ENCODE results near the gene BAIAP3.

Gene BAIAP3

DNA sequence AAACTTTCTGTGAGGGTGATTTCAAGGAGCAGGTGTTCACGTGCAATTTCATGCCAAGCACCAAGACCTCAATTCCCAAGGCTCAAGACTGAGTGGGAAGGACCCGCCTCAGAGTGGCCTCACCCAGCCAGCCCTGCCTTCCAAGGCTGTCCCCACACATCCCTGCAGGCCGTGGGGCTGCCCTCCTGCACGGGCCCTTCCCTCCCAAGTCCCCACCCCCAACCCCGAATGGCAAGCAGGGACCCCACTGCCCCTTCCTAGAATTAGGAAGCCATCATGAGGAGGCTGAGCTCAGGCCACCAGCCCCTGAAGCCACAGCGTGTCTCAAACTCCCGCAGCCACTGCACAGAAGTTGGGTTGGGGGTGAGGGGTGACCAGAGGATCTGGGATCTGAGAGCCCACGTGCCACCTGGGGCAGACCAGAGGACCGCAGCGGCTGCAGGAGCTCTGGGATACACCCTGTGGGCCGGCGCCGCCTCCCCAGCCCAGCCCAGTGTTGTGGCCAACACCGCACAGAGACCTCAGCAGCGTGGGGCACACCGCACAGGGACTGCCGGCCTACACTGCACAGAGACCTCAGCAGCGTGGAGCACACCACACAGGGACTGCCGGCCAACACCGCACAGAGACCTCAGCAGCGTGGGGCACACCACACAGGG is 39.0 kb downstream of the BAIAP3 start:
- peaks cover 23% of the 10 kb centered on the region for H3K36me3 ChIP-seq
- no peak overlapping the region for H3K4me3 ChIP-seq (ENCODE audit: low read depth, low read length)
- no peaks in the 10 kb centered on the region for H3K27me3 ChIP-seq
- TF ChIP-seq, protein P1, sequence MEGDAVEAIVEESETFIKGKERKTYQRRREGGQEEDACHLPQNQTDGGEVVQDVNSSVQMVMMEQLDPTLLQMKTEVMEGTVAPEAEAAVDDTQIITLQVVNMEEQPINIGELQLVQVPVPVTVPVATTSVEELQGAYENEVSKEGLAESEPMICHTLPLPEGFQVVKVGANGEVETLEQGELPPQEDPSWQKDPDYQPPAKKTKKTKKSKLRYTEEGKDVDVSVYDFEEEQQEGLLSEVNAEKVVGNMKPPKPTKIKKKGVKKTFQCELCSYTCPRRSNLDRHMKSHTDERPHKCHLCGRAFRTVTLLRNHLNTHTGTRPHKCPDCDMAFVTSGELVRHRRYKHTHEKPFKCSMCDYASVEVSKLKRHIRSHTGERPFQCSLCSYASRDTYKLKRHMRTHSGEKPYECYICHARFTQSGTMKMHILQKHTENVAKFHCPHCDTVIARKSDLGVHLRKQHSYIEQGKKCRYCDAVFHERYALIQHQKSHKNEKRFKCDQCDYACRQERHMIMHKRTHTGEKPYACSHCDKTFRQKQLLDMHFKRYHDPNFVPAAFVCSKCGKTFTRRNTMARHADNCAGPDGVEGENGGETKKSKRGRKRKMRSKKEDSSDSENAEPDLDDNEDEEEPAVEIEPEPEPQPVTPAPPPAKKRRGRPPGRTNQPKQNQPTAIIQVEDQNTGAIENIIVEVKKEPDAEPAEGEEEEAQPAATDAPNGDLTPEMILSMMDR (IDR thresholded peaks at IDR 0.05; ENCODE audit: low read depth, low read length): no peak
- no peaks in the 10 kb centered on the region for H3K4me1 ChIP-seq
- no peak for DNase-seq
- H3K9me3 ChIP-seq: no peaks in the 10 kb centered on the region

DNA sequence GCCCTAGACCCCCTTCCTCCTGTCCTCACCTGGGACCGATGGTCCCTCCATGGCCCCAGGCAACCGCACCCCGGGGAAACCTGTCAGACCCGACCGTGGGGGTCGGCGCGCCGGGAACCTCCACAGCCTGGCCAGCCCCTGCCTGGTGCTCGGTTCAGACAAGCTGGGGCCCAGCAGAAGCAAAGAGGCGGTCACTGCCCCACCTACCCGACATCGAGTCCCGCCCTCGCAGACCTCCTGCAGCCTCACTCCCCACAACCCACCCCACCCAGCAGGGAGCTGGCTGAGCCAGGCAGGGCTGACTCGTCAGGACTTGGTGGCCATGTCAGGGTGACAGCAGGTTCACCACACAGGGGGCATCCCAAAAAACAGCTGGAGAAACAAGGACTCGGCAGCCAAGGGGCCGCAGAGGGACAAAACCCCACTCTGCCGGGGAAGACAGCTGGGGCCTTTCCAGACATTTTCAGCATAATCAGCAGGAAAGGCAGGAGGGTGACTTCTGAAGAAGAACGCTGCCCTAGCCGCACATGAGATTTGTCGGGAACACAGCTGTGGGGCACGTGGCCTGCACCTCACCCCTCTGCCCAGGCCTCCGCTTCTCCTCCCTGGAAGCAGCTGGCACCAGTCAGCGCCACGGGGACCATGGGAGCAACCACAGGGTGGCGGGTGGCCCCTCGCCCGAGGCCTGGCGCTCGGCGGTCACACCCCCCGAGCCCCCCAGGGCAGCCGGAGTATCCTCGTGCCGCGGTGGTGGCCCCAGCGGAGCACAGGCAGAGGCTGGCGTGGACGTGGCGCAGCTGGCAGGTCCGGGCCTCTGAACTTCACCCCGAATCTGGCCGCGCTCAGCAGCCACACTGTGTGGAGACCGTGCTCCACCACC is 41.2 kb downstream of the BAIAP3 start:
- Histone ChIP-seq H3K27me3 (no peaks in the 10 kb centered on the region), H3K36me3 (peaks cover 16% of the 10 kb centered on the region), H3K4me1 (peaks cover 5% of the 10 kb centered on the region; the same call in 1 of the 2 replicates), H3K4me3 (ENCODE audit: low read depth, low read length) (no peak overlapping the region), H3K9me3 (no peaks in the 10 kb centered on the region)
- DNase-seq: no peak
- TF ChIP-seq, protein P1 (IDR thresholded peaks at IDR 0.05; ENCODE audit: low read depth, low read length): no peak

DNA sequence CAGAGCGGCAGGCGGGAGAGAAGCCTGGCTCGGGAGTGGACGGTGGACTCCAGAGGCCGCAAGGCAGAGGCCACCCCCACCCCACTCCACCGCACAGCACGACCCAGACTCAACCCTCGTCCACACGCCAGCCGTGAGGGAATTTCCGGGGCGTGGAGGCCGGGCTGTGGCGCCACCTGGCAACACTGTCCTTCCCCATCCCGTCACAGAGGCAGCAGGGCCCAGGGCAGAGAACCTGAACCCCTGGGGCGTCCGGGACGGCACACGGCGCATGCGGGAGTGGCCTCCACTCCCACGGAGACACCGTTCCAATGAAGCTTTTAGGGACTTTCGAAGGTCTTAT is 41.8 kb downstream of the BAIAP3 start:
- Histone ChIP-seq H3K36me3 (peaks cover 10% of the 10 kb centered on the region), H3K4me1 (peaks cover 5% of the 10 kb centered on the region; the same call in 1 of the 2 replicates), H3K4me3 (ENCODE audit: low read depth, low read length) (no peak overlapping the region), H3K27me3 (no peaks in the 10 kb centered on the region), H3K9me3 (no peaks in the 10 kb centered on the region)
- DNase-seq: no peak
- TF ChIP-seq, protein P1 (IDR thresholded peaks at IDR 0.05; ENCODE audit: low read depth, low read length): no peak

DNA sequence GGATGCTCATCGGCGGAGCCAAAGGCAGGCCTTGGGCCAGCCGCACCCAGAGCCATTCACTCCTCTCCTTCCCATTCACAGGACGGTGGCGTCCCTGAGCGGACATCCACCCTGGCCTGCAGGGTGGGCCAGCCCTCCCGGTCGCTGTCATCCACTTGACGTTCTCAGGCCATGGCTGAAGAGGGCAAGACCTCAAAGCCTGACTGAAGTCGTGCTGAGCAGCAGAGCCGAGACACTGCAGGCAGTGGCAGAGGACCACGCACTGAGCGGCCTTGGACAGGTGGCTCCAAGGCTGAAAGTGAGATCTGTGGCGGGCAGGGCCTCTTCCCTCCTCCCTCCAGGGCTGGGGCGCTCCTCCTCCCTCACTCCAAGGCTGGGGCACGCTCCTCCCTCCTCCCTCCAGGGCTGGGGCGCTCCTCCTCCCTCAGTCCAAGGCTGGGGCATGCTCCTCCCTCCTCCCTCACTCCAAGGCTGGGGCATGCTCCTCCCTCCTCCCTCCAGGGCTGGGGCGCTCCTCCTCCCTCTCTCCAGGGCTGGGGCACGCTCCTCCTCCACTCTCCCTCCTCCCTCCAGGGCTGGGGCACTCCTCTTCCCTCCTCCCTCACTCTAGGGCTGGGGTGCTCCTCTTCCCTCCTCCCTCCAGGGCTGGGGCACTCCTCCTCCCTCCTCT is 42.4 kb downstream of the BAIAP3 start:
- H3K4me1 ChIP-seq: peaks cover 5% of the 10 kb centered on the region; the same call in 1 of the 2 replicates
- H3K36me3 ChIP-seq: peaks cover 6% of the 10 kb centered on the region; the same call in 1 of the 2 replicates
- H3K4me3 ChIP-seq (ENCODE audit: low read depth, low read length): no peak overlapping the region
- H3K27me3 ChIP-seq: no peaks in the 10 kb centered on the region
- H3K9me3 ChIP-seq: no peaks in the 10 kb centered on the region
- no peak for DNase-seq
- TF ChIP-seq, protein P1 (IDR thresholded peaks at IDR 0.05; ENCODE audit: low read depth, low read length): no peak

DNA sequence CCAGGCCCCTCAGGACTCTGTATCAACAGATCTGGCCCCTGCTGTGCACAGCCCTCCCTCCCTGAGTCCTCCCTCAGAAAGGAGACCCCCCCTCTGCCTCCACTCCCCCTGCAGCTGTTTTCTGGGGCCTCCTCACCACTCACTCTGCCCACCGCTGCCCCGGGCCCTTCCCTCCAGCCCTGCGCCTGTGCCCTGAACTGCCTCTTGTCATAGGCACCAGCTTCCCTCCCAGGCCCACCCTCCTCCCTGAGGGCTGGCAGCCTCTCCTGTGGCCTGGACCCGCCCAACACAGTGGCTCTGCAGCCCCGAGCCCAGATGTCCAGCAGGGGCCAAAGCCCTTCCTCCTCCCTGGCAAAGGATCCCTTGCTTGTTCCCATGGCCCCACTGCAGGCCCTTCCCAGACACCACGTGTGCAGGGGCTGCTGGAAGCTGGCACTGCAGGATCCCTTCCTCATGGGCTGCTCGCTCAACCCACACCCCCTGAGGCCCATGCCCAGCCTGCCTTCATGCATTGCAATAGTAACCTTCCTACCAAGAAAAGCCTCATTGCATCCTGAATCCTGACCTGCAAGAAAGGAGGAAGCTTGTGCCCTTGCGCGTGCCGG is 44.1 kb downstream of the BAIAP3 start:
- DNase-seq: no peak
- Histone ChIP-seq H3K27me3 (no peaks in the 10 kb centered on the region), H3K36me3 (peaks cover 2% of the 10 kb centered on the region; the same call in 1 of the 2 replicates), H3K4me3 (ENCODE audit: low read depth, low read length) (peak overlapping the region; percentile 88), H3K4me1 (peaks cover 5% of the 10 kb centered on the region; the same call in 1 of the 2 replicates), H3K9me3 (no peaks in the 10 kb centered on the region)
- TF ChIP-seq, protein P1 (IDR thresholded peaks at IDR 0.05; ENCODE audit: low read depth, low read length): no peak

Measured in BE2C (cell line).